GM18861 (cell line): Measurements from ENCODE around the gene CHRNE.
"Not testable (repeated sequence)": the region's sequence is repeated elsewhere in the genome, so short reads cannot be mapped to it uniquely, and the experiment has no call there.

ENCODE experiments used
- ATAC-seq: cut with Tn5 transposase; IDR thresholded peaks from one replicate; pipeline ENCODE4 v1.9.1; 2021; ENCODE audit not compliant: unreplicated experiment

The CHRNE gene

DNA sequence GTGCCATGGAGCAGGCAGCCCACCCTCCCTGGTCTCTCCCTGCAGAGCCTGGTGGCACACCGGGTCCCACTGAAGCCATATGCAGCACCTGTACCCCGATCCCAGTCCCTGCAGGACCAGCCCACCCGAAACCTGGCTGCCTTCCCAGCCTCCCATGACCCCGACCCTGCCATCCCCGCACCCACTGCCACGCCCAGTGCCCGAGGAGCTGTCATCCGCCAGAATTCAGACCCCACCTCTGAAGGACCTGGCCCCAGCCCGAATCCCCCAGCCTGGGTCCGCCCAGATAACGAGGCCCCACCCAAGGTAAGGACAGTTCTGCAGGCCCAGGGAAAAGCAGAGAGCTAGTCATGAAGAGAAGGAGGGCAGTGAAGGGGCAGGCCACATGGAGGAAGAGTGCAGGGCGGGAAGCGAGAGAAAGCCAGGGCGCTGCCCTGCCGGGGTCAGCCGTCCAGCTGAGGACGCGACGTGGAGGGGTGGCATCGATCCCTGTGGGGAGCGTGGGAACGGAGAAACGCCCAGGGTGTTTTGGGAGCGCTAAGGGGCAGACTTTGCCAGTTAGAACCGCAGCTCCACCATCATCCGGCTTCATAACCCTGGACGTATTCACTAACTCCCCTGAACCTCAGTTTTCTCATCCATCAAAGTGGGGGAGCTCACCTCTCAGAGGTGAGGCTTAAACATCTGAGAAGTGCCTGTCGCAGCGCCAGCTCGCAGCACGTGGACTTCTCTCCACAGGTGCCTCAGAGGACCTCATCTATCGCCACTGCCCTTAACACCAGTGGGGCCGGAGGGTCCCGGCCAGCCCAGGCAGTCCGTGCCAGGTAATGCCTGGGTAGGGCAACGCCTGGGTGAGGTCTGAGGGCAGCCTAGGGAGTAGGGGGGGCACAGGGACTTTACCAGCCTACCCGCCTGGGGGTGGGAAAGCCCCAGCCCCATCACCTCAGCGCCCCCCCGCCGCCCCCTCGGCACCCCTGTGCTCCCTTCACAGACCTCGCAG lies 11.2 kb downstream of the CHRNE start:
- no peak for ATAC-seq

DNA sequence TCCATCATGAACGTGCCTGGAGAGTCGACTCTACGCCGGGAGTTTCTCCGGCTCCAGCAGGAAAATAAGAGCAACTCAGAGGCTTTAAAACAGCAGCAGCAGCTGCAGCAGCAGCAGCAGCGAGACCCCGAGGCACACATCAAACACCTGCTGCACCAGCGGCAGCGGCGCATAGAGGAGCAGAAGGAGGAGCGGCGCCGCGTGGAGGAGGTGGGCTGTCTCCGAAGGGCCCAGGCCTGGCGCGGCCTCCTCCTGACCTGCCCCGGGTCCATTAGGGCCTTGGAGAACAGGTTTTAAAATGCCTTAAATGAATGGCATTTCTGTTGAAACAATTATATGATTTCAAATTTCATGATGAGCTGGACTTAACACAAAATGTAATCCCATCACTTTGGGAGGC lies 15.3 kb downstream of the CHRNE start:
- ATAC-seq = no peak

DNA sequence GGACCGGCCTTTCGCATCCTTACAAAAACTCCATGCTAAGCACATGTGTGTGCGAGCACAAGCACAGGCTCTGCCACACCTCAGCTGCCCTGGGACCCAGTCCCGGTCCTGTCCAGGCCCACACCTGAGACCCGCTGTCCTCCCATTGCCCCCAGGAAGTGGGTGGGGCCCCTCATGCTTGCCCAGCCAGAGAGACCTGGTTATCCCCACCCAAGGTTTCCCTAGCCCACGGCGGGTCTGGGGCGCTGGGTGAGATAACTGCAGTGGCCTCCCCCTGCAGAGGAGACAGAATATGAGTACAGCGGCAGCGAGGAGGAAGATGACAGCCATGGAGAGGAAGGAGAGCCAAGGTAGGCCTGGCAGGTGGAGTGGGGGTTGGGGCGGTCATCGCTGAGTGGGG lies 16.1 kb downstream of the CHRNE start:
- ATAC-seq = no peak

DNA sequence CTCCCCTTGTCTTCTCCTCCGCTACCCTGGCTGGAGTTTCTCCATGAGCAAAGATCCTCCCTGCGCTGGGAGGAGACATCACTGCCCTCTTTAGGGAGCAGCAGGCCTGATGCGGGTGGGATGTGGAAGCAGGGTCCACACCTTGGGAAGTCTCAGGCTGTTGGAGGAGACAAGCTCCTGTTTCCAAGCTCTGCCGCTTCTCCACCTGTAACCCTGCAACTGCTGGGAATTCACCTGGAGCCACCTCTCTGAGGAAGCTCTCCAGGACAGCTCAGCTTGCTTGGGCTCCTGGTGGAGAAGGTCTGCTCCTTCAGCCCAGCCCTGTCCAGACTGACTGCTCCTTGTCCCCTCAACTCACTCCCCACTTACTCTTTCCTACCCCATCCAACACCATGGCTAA lies 18.4 kb downstream of the CHRNE start:
- ATAC-seq = no peak

DNA sequence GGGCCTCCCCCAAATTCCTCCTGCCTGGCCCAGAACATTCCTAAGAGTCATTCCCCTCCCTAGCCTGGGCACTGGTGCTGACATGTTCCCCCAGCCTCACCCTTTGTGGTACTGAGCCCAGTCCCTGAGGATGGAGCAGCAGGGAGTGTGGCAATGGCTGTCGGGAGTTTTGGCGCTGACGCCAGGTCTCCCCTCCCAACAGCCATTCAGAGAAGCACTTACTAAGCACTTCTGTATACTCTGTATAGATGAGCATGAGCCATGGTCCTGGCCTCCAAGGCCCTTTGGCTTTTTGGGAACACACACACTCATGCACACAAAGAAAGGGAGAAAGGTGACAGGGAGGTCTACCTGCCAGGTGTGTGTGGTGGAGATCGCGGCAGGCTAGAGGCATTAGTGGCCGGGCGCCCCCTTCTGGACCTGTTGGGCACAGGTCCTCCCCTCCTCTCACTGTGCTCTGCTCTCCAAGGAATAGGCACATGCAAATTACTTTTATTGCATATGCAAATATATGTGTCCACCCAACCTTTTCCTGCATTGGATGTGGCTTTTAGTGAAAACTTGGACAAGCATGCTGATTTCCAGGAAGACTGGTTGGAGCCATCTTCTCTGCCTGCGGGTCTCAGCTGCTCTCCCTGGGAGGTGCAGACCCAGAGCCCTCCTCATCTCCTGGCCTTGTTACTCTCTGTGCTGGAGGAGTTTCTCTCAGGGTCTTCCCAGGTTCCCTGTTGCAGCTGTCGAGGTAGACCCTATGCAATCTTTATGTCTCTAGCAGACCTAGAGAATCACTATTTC lies 20.9 kb downstream of the CHRNE start:
- ATAC-seq = no peak

DNA sequence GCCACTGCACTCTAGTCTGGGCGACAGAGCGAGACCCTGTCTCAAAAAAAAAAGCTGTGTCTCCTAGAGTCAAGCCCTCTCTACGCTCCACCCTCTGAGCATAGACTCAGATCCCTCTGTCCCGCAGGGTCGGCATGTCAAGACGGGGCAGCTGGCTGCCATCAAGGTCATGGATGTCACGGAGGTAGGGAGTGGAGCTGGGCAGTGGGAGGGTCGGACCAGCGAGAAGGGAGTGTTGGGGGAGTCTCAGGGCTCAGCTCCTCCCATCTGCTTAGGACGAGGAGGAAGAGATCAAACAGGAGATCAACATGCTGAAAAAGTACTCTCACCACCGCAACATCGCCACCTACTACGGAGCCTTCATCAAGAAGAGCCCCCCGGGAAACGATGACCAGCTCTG lies 22.0 kb downstream of the CHRNE start:
- ATAC-seq = no peak

DNA sequence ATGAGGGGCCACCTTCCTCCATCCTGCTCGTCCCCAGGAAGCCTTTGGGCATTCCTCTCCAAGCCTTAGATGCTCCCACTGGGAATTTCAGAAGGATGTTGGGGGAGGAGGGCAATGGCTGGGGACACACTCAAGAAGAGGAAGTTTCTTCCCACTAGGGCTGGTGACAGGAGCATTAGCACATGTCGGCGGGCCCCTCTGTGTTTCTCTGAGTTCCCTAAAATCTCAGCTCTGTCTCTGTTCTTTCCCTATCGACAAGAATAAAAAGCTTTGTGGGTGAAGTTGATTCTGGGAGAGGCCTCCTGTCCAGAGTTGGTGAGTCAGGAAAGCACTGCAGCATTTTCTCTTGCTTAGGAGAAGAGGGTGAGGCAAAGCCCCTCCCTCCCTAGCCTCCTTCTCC lies 23.3 kb downstream of the CHRNE start:
- no peak for ATAC-seq

DNA sequence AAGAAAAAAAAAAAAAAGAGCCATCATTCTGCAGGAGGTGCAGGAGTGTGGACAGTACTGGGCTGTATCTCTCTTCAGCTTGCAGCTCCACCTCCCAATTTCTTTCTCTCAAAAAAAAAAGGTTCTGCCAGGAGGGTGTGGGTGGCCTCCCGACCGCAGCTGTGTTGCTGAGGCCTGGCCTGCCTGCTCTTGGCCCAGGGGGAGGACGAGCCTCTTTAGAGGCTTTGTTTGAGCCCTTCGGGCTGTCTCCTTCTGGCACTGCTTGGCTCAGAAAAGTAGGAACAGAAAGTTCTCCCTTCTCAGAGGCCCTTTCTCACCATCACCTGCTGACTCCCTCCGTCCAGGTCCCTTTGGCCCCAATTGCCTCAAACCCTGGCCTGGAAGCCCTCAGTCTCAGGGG lies 25.8 kb downstream of the CHRNE start:
- ATAC-seq = no peak

DNA sequence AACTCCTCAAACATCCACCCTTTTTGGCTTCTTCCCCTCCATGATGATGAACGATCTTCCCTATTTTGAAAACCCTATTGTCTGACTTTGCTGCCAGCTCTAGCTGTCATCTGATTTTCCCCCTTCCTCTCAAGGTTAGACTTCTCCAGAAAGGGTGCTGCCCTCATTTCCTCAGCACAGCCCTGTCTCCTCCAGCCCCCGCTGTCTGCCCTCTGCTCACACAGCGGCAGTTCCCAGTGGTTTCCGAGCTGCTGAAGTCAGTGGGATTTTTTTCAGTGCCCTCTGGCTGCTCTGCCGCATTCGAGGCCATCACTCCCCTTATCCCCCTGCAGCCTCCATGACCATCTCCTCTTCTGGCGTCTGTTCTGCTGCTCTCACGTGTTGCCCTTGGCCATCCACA lies 30.1 kb downstream of the CHRNE start:
- no peak for ATAC-seq

DNA sequence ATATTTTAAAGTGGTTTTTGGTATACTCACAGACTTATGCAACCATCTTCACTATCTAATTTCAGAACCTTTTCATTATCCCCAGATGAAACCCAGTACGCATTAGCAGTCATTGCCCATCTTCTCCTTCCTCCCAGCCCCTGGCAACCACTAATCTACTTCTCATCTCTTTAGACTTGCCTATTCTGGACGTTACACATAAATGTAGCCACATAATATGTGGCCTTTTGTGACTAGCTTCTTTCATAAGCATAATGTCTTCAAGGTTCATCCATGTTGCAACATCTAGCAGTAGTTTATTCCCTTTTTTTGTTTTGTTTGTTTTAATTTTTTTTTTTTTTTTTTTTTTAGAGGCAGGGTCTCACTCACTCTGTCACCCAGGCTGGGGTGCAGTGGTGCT lies 32.0 kb downstream of the CHRNE start:
- ATAC-seq = no peak

DNA sequence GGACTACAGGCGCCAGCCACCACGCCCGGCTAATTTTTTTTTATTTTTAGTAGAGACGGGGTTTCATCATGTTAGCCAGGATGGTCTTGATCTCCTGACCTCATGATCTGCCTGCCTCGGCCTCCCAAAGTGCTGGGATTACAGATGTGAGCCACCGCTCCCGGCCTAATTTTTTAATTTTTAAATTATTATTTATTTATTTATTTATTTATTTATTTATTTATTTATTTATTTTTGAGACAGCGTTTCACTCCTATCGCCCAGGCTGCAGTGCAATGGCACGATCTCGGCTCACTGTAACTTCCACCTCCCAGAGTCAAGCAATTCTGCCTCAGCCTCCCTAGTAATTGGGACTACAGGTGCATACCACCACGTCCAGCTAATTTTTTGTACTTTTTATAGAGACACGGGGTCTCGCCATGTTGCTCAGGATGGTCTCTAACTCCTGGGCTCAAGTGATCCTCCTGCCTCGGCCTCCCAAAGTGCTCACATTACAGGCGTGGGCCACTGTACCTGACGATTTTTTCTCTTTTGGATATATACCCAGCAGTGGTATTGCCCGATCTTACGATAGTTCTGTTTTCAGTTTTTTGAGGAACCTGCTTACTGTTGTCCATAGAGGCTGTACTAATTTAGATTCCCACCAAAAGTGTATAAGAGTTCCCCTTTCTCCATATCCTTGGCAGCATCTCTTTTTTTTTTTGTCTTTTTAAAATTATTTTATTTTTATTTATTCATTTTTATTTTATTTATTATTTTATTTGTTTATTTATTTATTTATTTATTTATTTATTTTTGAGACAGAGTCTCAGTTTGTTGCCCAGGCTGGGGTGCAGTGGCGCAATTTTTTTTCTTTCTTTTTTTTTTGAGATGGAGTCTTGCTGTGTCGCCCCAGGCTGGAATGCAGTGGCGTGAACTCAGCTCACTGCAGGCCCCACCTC lies 33.6 kb downstream of the CHRNE start:
- ATAC-seq = not testable (repeated sequence)

DNA sequence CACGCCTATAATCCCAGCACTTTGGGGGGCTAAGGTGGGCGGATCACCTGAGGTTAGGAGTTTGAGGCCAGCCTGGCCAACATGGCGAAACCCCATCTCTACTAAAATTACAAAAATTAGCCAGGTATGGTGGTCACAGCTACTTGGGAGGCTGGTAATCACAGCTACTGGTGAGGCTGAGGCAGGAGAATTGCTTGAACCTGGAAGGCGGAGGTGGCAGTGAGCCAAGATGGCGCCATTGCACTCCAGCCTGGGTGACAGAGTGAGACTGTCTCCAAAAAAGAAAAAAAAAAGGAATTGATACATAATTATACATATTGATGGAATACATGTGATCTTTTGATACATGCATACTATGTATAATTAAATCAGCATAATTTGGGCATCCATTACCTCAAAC lies 35.4 kb downstream of the CHRNE start:
- not testable (repeated sequence) for ATAC-seq

DNA sequence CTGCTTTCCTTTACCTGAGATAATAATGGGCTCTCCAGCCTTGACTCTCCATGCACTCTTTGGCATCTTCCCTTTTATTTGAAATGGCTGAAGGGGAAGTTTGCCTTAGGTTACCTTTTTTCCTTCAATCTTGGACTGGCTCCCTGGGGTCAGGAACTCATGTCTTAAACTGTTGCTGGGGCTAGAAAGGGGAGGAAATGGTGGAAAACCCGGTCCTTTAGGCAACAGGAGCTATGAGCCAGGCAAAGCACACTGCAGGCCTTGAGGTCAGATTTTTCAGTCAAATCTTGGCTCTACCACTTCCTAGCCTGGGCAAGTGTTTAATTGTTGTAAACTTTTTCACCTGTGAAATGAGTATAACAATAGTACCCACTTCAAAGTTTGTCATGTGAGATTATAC lies 39.6 kb downstream of the CHRNE start:
- no peak for ATAC-seq

DNA sequence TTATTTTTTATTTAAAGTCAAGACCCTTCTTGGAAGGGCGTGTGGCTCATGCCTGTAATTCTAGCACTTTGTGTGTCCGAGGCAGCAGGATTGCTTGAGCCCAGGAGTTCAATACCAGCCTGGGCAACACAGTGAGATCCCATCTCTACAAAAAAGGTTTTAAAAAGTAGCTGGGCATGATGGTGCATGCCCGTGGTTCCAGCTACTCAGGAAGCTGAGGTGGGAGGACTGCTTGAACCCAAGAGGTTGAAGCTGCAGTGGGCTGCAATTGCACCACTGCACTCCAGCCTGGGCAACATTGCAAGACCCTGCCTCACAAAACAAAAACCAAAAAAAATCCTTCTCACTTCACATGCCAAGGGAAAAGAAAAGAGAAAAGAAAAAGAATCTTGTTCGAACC lies 40.2 kb downstream of the CHRNE start:
- ATAC-seq = no peak

DNA sequence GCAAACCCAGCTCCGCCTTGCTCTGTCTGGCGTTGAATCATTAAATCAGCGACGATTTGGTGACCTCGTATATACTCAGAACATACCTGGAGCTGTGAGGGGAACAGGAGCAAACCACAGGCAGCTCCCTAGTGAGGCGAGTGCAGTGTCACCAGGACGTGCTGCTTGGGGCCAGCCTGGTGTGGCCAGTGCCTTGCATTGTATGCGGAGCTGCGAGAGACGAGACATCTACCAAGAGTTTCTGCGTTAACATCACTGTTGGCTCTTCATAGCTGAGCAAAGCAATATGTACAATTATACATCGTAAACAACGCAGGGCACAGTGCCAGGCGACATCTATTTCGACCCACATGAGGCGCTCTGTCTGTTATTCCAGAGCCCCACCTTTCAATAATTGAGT lies 41.8 kb downstream of the CHRNE start:
- no peak for ATAC-seq

DNA sequence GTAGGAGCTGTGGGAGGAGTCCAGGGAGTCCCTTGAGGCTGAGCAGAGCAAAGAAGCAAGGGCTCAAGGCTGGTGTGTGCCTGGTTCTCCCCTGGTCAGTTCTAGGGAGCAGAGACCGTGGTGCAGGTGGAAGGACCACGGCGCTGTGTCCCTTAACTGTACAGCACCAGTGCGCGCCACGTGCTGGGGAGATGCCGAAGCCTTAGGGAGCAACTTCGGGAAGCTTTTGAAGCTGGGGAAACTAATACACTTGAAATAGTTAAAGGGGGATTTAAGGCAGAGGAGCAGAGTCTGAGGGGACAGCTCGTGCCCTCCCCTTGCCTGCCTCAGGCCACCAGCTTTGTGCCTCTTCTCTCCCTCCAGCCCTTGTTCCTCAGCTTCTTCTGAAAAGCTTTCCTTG lies 42.2 kb downstream of the CHRNE start:
- no peak for ATAC-seq

DNA sequence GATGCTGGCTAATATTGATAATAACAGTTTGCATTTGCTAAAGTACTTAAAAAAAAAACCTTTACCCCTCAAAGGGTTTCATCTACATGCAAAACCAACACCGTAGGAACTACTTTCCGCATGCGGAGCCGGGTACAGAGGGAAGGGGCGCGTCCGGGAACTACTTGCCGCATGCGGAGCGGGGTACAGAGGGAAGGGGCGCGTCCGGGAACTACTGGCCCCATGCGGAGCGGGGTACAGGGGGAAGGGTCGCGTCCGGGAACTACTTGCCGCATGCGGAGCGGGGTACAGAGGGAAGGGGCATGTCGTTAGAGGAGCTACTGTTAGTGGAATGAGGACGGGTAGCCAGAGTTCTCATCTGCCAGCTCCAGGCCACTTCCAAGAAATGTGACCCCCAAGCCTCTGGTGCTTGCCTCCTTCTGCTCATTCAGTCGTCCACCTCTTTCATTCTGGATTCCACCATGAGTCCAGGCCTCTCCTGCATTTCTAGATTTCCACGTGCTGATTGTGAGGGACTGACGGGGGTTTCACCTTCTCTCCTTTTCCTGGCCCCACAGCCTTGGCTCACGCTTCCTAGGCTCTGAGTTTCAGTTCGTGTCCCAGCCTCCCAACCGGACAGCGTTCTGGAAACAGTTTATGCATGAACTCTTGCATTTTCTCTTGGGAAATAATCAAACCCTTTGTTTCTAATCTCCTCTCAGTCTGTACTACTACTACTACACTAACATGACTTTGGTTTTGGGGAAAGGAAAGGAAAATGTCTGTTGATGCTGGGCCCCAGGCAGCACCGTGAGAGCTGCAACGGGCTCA lies 42.9 kb downstream of the CHRNE start:
- no peak for ATAC-seq

DNA sequence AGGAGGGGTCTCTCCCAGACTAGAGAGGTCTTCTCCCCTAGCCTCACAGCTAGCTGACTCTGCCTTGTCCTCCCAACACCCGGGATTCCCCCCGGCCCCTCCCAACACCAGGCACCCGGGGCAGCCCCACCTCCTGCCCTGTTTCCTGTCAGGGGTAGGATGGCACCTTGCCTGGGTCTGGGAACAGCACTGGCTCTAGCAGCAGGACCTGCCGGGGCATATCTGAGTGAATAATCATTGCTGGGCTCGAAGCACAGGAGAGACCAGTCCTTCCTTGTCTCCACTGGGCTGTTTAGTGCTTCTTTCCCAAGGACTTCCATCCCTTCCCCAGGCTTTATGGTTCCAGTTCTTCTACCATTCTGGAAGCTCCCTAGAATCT lies 44.0 kb downstream of the CHRNE start:
- no peak for ATAC-seq

DNA sequence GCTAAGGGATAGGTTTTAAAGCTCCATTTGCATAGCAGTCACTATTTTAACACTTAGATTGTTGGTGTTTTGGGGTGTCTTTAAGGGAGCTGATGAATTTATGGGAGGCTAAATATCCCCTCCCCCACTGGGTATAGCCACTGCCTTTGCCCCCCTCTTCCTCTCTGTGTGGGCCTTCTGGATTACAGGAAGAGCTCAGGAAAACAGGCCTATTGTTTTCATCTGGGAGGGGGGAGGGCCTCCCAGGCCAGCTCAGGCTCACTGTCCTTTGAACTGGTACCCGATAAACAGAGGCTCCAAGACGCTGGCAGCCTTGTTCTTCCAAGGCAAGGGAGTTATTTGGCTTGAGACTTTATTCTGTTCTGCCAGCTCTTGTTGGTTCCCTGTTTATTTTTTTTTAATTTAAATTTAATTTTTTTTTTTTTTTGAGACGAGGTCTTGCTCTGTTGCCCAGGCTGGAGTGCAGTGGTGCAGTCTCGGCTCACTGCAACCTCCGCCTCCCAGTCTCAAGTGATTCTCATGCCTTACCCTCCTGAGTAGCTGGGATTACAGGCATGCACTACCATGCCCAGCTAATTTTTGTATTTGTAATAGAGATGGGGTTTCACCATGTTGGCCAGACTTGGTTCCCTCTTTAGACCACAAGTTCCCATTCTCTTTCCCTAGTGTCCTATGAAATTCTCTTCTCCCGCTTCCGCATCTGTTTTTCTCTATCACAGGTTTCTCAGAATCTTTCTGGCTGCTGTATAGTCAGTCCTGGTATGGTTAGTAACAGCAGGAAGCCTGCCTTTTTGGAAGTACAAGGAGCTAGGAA lies 44.6 kb downstream of the CHRNE start:
- ATAC-seq = no peak
